Measurements from ENCODE around the gene LRRC45.
"Not testable (repeated sequence)": the region's sequence is repeated elsewhere in the genome, so short reads cannot be mapped to it uniquely, and the experiment has no call there.

Gene LRRC45

GRCh38 chr17:82036634-82037091 lies 13.6 kb downstream of the LRRC45 start:
- no peak for DNase-seq

GRCh38 chr17:82037092-82037888 lies 14.2 kb downstream of the LRRC45 start, which contains the start of gene DCXR:
Gene DCXR, minus strand, starts transcription at chr17:82037697. Its CDS starts 15 bp downstream, at chr17:82037682.
- DNase-seq = peak; percentile 96

- no peak for DNase-seq
Observed at GRCh38 chr17:82037889-82038195, 14.7 kb downstream of the LRRC45 start.

GRCh38 chr17:82038796-82039409 lies 15.8 kb downstream of the LRRC45 start:
- DNase-seq = not testable (repeated sequence)

- DNase-seq = no peak
Observed at GRCh38 chr17:82039695-82040299, 16.7 kb downstream of the LRRC45 start.

- DNase-seq = no peak
Observed at GRCh38 chr17:82041144-82041814, 18.2 kb downstream of the LRRC45 start.

GRCh38 chr17:82042649-82043048 lies 19.5 kb downstream of the LRRC45 start:
- DNase-seq = no peak

GRCh38 chr17:82043507-82043906 lies 20.4 kb downstream of the LRRC45 start:
- DNase-seq = no peak

GRCh38 chr17:82045936-82046484 lies 22.9 kb downstream of the LRRC45 start:
- no peak for DNase-seq

GRCh38 chr17:82046903-82047302 lies 23.8 kb downstream of the LRRC45 start:
- DNase-seq = no peak

GRCh38 chr17:82047379-82047778 lies 24.3 kb downstream of the LRRC45 start:
- DNase-seq = no peak

GRCh38 chr17:82047914-82048570 lies 24.9 kb downstream of the LRRC45 start:
- no peak for DNase-seq

GRCh38 chr17:82048571-82048971 lies 25.5 kb downstream of the LRRC45 start:
- no peak for DNase-seq

GRCh38 chr17:82049106-82049505 lies 26.0 kb downstream of the LRRC45 start:
- no peak for DNase-seq

- no peak for DNase-seq
Observed at GRCh38 chr17:82049521-82049971, 26.4 kb downstream of the LRRC45 start.

GRCh38 chr17:82050152-82050760 lies 27.2 kb downstream of the LRRC45 start:
- no peak for DNase-seq

GRCh38 chr17:82050761-82051641 lies 27.9 kb downstream of the LRRC45 start:
- DNase-seq = no peak

- peak; percentile 94 for DNase-seq
Observed at GRCh38 chr17:82051776-82052637, 28.9 kb downstream of the LRRC45 start, which contains the start of the genes GPS1 and RFNG. Gene GPS1, plus strand, starts transcription at chr17:82051898. Its CDS starts 34 bp downstream, at chr17:82051932. Gene RFNG, minus strand, starts transcription at chr17:82051811. Its CDS starts 45 bp downstream, at chr17:82051766.

- DNase-seq = peak; percentile 56
Observed at GRCh38 chr17:82052638-82053059, 29.5 kb downstream of the LRRC45 start.

- peak; percentile 52 for DNase-seq
Observed at GRCh38 chr17:82053130-82053529, 30.0 kb downstream of the LRRC45 start.

Data from activated CD8-positive, alpha-beta memory T cell treated with anti-CD3 and anti-CD28 coated beads for 24 hours (primary cell).